Esophagus (tissue), 2 donors: Measurements from ENCODE around the gene SP8. TPM values are rescaled to one million over a fixed set of nuclear protein-coding genes. Genes with fewer than 3 reads are reported as not detected.

Experiments
- H3K27ac ChIP-seq, 2 donors: one replicate each; pipeline ENCODE4 v1.5.1; 2013; ENCODE audit warnings: low read depth in 2 of 2, mild to moderate bottlenecking in 2 of 2, inconsistent platforms in 1 of 2, low read length in 1 of 2, moderate library complexity in 1 of 2
- H3K27me3 ChIP-seq, 2 donors: one replicate each; pipeline ENCODE4 v1.6.1; 2013; ENCODE audit warnings: low read length in 2 of 2, control low read depth in 1 of 2, mild to moderate bottlenecking in 1 of 2; ENCODE audit not compliant: insufficient read depth in 2 of 2, control insufficient read depth in 1 of 2
- H3K36me3 ChIP-seq, 2 donors: one replicate each; pipeline ENCODE4 v1.6.1; 2013; ENCODE audit warnings: low read length in 1 of 2; ENCODE audit not compliant: control insufficient read depth in 2 of 2, insufficient read depth in 2 of 2
- H3K4me1 ChIP-seq, 2 donors: one replicate each; pipeline ENCODE4 v1.6.1; 2013; ENCODE audit warnings: low read length in 1 of 2; ENCODE audit not compliant: control insufficient read depth in 2 of 2, insufficient read depth in 2 of 2
- H3K4me3 ChIP-seq, 2 donors: one replicate each; pipeline ENCODE4 v1.5.1; 2013; ENCODE audit warnings: low read length in 2 of 2, mild to moderate bottlenecking in 2 of 2, low read depth in 1 of 2, moderate library complexity in 1 of 2
- H3K9me3 ChIP-seq, 2 donors: one replicate each; pipeline ENCODE4 v1.6.1; 2013; ENCODE audit warnings: mild to moderate bottlenecking in 2 of 2, low read depth in 1 of 2, low read length in 1 of 2, moderate library complexity in 1 of 2; ENCODE audit not compliant: control insufficient read depth in 2 of 2, insufficient read depth in 1 of 2
- WGBS, 2 donors: extraction: QIAGEN DNeasy Blood & Tissue Kit; methylation state at CpG; one replicate each; pipeline ENCODE4 v1.1.7; 2013; 5-methylcytosine and 5-hydroxymethylcytosine counted together
- polyA plus RNA-seq, 2 donors: library from polyadenylated mRNA; stranded (reverse); fragments of 200-250 nt; gene quantifications; one replicate each; pipeline ENCODE4 v1.2.3, GENCODE V29; 2013
- donor health status: healthy with polysubstance abuse.
- donor health status: Bipolar disorder and iron deficiency.

SP8 gene
- polyA plus RNA-seq, 2 donors = not detected

- WGBS, 2 donors = 9% methylated on average over 29 to 30 of the region's 30 CpGs
- peak overlapping the region in 1 of 2 donors; percentile 37 for H3K4me3 ChIP-seq
- no peaks in the 10 kb centered on the region for H3K9me3 ChIP-seq
- peaks cover 6 to 13% of the 10 kb centered on the region in 2 donors for H3K27me3 ChIP-seq
- no peaks in the 10 kb centered on the region for H3K36me3 ChIP-seq
- no peak overlapping the region for H3K27ac ChIP-seq
- peaks cover 0 to 4% of the 10 kb centered on the region in 2 donors for H3K4me1 ChIP-seq
These were observed 9.2 kb downstream of the SP8 start for GRCh38 chr7:20777377-20778062.

- H3K9me3 ChIP-seq = no peaks in the 10 kb centered on the region
- H3K27me3 ChIP-seq = peaks cover 6 to 13% of the 10 kb centered on the region in 2 donors
- no peak overlapping the region for H3K4me3 ChIP-seq
- 19 to 27% methylated on average over 10 of the region's 10 CpGs for WGBS, 2 donors
- peaks cover 0 to 4% of the 10 kb centered on the region in 2 donors for H3K4me1 ChIP-seq
- no peaks in the 10 kb centered on the region for H3K36me3 ChIP-seq
- H3K27ac ChIP-seq = no peak overlapping the region
These were observed 9.7 kb downstream of the SP8 start for GRCh38 chr7:20776942-20777341.

GRCh38 chr7:20776214-20776911, 10.3 kb downstream of the SP8 start:
- no peaks in the 10 kb centered on the region for H3K36me3 ChIP-seq
- H3K27ac ChIP-seq = no peak overlapping the region
- H3K4me3 ChIP-seq = no peak overlapping the region
- WGBS, 2 donors = 15 to 19% methylated on average over 29 of the region's 29 CpGs
- peaks cover 0 to 4% of the 10 kb centered on the region in 2 donors for H3K4me1 ChIP-seq
- peaks cover 6 to 13% of the 10 kb centered on the region in 2 donors for H3K27me3 ChIP-seq
- H3K9me3 ChIP-seq = no peaks in the 10 kb centered on the region

GRCh38 chr7:20754001-20754400, 32.7 kb downstream of the SP8 start:
- no peak overlapping the region for H3K4me3 ChIP-seq
- no peak overlapping the region for H3K27ac ChIP-seq
- no peaks in the 10 kb centered on the region for H3K4me1 ChIP-seq
- H3K9me3 ChIP-seq = no peaks in the 10 kb centered on the region
- H3K27me3 ChIP-seq = no peaks in the 10 kb centered on the region
- WGBS, 2 donors = 96 to 98% methylated on average over 1 of the region's 1 CpG
- H3K36me3 ChIP-seq = no peaks in the 10 kb centered on the region

GRCh38 chr7:20749906-20750305, 36.8 kb downstream of the SP8 start:
- no peak overlapping the region for H3K4me3 ChIP-seq
- H3K9me3 ChIP-seq = no peaks in the 10 kb centered on the region
- H3K36me3 ChIP-seq = no peaks in the 10 kb centered on the region
- no peak overlapping the region for H3K27ac ChIP-seq
- H3K27me3 ChIP-seq = no peaks in the 10 kb centered on the region
- no peaks in the 10 kb centered on the region for H3K4me1 ChIP-seq
- WGBS, 2 donors = 53 to 55% methylated on average over 1 of the region's 1 CpG

- Histone ChIP-seq H3K36me3 (no peaks in the 10 kb centered on the region), H3K4me3 (no peak overlapping the region), H3K27me3 (no peaks in the 10 kb centered on the region), H3K9me3 (no peaks in the 10 kb centered on the region), H3K27ac (no peak overlapping the region), H3K4me1 (no peaks in the 10 kb centered on the region)
- 91 to 94% methylated on average over 1 of the region's 1 CpG for WGBS, 2 donors
These were observed 37.8 kb downstream of the SP8 start for GRCh38 chr7:20748853-20749252.

- H3K4me1 ChIP-seq = no peaks in the 10 kb centered on the region
- no peak overlapping the region for H3K4me3 ChIP-seq
- H3K27ac ChIP-seq = no peak overlapping the region
- no peaks in the 10 kb centered on the region for H3K9me3 ChIP-seq
- no peaks in the 10 kb centered on the region for H3K36me3 ChIP-seq
- WGBS, 2 donors = 62 to 79% methylated on average over 3 of the region's 3 CpGs
- H3K27me3 ChIP-seq = no peaks in the 10 kb centered on the region
These were observed 39.7 kb downstream of the SP8 start for GRCh38 chr7:20747001-20747400.

- Histone ChIP-seq H3K4me3 (no peak overlapping the region), H3K27me3 (no peaks in the 10 kb centered on the region), H3K9me3 (no peaks in the 10 kb centered on the region), H3K4me1 (no peaks in the 10 kb centered on the region), H3K36me3 (no peaks in the 10 kb centered on the region), H3K27ac (no peak overlapping the region)
- WGBS, 2 donors = 78 to 79% methylated on average over 7 of the region's 7 CpGs
These were observed 41.0 kb downstream of the SP8 start for GRCh38 chr7:20745702-20746101.

GRCh38 chr7:20744954-20745446, 41.7 kb downstream of the SP8 start:
- Histone ChIP-seq H3K4me3 (no peak overlapping the region), H3K36me3 (no peaks in the 10 kb centered on the region), H3K27me3 (no peaks in the 10 kb centered on the region), H3K4me1 (no peaks in the 10 kb centered on the region), H3K9me3 (no peaks in the 10 kb centered on the region), H3K27ac (no peak overlapping the region)
- WGBS, 2 donors = 39 to 42% methylated on average over 7 of the region's 7 CpGs
